Measurements from ENCODE around the gene SPATA32. TPM values are rescaled to one million over a fixed set of nuclear protein-coding genes. Genes with fewer than 3 reads are reported as not detected.

The SPATA32 gene
- total RNA-seq, 1 donor from 2014 or later, result not detected

GRCh38 chr17:45247429-45248131 is 14.3 kb downstream of the SPATA32 start:
- H3K27me3 ChIP-seq, result no peaks in the 10 kb centered on the region
- H3K4me3 ChIP-seq, result peak overlapping the region; percentile 55 to 61
- no peak overlapping the region for H3K27ac ChIP-seq
- H3K36me3 ChIP-seq, result no peaks in the 10 kb centered on the region
- H3K4me1 ChIP-seq, result peaks cover 5 to 12% of the 10 kb centered on the region in 2 donors
- H3K9me3 ChIP-seq, result no peaks in the 10 kb centered on the region
- intact Hi-C loops (cut with DNase I), result no loop called here
- peak; percentile 83 to 90 for DNase-seq (ENCODE audit: low spot score in 2 of 2)
- TF ChIP-seq CTCF (IDR thresholded peaks at IDR 0.05), result no peak

GRCh38 chr17:45246861-45247428 is 14.9 kb downstream of the SPATA32 start:
- DNase-seq (ENCODE audit: low spot score in 2 of 2), result no peak
- H3K4me3 ChIP-seq, result peak overlapping the region; percentile 55 to 61
- H3K27ac ChIP-seq, result no peak overlapping the region
- peak in 1 of 3 experiments; percentile 36 for TF ChIP-seq CTCF (IDR thresholded peaks at IDR 0.05)
- no peaks in the 10 kb centered on the region for H3K27me3 ChIP-seq
- H3K4me1 ChIP-seq, result peaks cover 5 to 12% of the 10 kb centered on the region in 2 donors
- no peaks in the 10 kb centered on the region for H3K9me3 ChIP-seq
- intact Hi-C loops (cut with DNase I), result no loop called here
- H3K36me3 ChIP-seq, result no peaks in the 10 kb centered on the region

GRCh38 chr17:45246338-45246737 is 15.6 kb downstream of the SPATA32 start:
- H3K36me3 ChIP-seq, result no peaks in the 10 kb centered on the region
- intact Hi-C loops (cut with DNase I), result no loop called here
- H3K27me3 ChIP-seq, result peaks cover 1% of the 10 kb centered on the region
- no peak for TF ChIP-seq CTCF (IDR thresholded peaks at IDR 0.05)
- no peaks in the 10 kb centered on the region for H3K9me3 ChIP-seq
- H3K27ac ChIP-seq, result no peak overlapping the region
- H3K4me1 ChIP-seq, result peaks cover 5 to 13% of the 10 kb centered on the region in 2 donors
- no peak overlapping the region for H3K4me3 ChIP-seq
- no peak for DNase-seq (ENCODE audit: low spot score in 2 of 2)

- Histone ChIP-seq H3K27ac (no peak overlapping the region), H3K4me3 (no peak overlapping the region), H3K27me3 (peaks cover 8% of the 10 kb centered on the region), H3K9me3 (no peaks in the 10 kb centered on the region), H3K4me1 (peaks cover 10 to 16% of the 10 kb centered on the region in 2 donors), H3K36me3 (no peaks in the 10 kb centered on the region)
- intact Hi-C loops (cut with DNase I), result no loop called here
- DNase-seq (ENCODE audit: low spot score in 2 of 2), result no peak
- no peak for TF ChIP-seq CTCF (IDR thresholded peaks at IDR 0.05)
Observed at GRCh38 chr17:45244725-45245656, 16.9 kb downstream of the SPATA32 start.

- intact Hi-C loops (cut with DNase I), result no loop called here
- DNase-seq (ENCODE audit: low spot score in 2 of 2), result no peak
Observed at GRCh38 chr17:45243750-45244149, 18.1 kb downstream of the SPATA32 start.

More at GRCh38 chr17:45243750-45244149, 18.1 kb downstream of the SPATA32 start:
- H3K36me3 ChIP-seq, result no peaks in the 10 kb centered on the region
- peaks cover 8% of the 10 kb centered on the region for H3K27me3 ChIP-seq
- no peak for TF ChIP-seq CTCF (IDR thresholded peaks at IDR 0.05)
- H3K4me1 ChIP-seq, result peaks cover 10 to 16% of the 10 kb centered on the region in 2 donors
- no peaks in the 10 kb centered on the region for H3K9me3 ChIP-seq
- H3K27ac ChIP-seq, result no peak overlapping the region
- H3K4me3 ChIP-seq, result no peak overlapping the region
